B cell (primary cell): Measurements from ENCODE around the gene TLX1. TPM values are rescaled to one million over a fixed set of nuclear protein-coding genes. Genes with fewer than 3 reads are reported as not detected.

ENCODE experiments used
- ATAC-seq: fragments of 200-7000 bp; cut with Tn5 transposase; one replicate; pipeline ENCODE4 v1.10.0; 2021; ENCODE audit warnings: low read depth, mild to moderate bottlenecking, moderate number of reproducible peaks, moderate library complexity
- CTCF ChIA-PET: fragments of 350-600 bp; sonication (Branson Sonifier 250); formaldehyde crosslinking; loops from one replicate; lab custom pipeline; 2021; ENCODE audit warnings: antibody characterized with exemption, inconsistent platforms; lab: Charles Lee
- POLR2A ChIA-PET: fragments of 350-600 bp; sonication (Branson Sonifier 250); formaldehyde crosslinking; loops from one replicate; lab custom pipeline; 2021; ENCODE audit warnings: antibody characterized with exemption; lab: Charles Lee
- DNase-seq: peaks from one replicate; pipeline ENCODE4 v3.0.0; 2013
- H2AFZ ChIP-seq: 2 replicates; pipeline ENCODE4 v1.6.1; 2012; ENCODE audit warnings: mild to moderate bottlenecking, low read depth, low read length; ENCODE audit not compliant: insufficient read depth, poor library complexity, severe bottlenecking
- H3K27ac ChIP-seq, 2 donors: 1 replicate in 1 of 2; 2 replicates in 1 of 2; pipeline ENCODE4 v1.5.1; 2012 to 2013; ENCODE audit warnings: low read length in 2 of 2, mild to moderate bottlenecking in 2 of 2, moderate library complexity in 1 of 2
- H3K27me3 ChIP-seq, 4 experiments: fragments of 200-600 bp in 1 of 4; sonication (generic) in 1 of 4; replicated peaks in 1 of 4; 1 replicate in 2 of 4; 2 replicates in 2 of 4; pipeline versions ENCODE4 v1.6.1 to v1.7.0; 2013 to 2016; ENCODE audit warnings: low read length in 3 of 4, mild to moderate bottlenecking in 2 of 4, mixed read lengths in 1 of 4, moderate library complexity in 1 of 4; ENCODE audit not compliant: insufficient read depth in 4 of 4, control insufficient read depth in 3 of 4; ENCODE audit errors: control extremely low read depth in 1 of 4
- H3K36me3 ChIP-seq, 2 experiments: replicated peaks in 1 of 2; 1 replicate in 1 of 2; 2 replicates in 1 of 2; pipeline versions ENCODE4 v1.6.1 to v1.7.1; 2013; ENCODE audit warnings: low read length in 1 of 2; ENCODE audit not compliant: insufficient read depth in 2 of 2, control insufficient read depth in 1 of 2; ENCODE audit errors: control extremely low read depth in 1 of 2, extremely low read depth in 1 of 2
- H3K4me1 ChIP-seq, 2 donors: fragments of 200-600 bp in 1 of 2; sonication (generic) in 1 of 2; 1 replicate in 1 of 2; 2 replicates in 1 of 2; pipeline versions ENCODE4 v1.5.1 to v1.6.1; 2013 to 2017; ENCODE audit warnings: low read length in 2 of 2; ENCODE audit not compliant: control insufficient read depth in 2 of 2, insufficient read depth in 2 of 2
- H3K4me2 ChIP-seq: replicated peaks from 2 replicates; pipeline ENCODE3; 2012; ENCODE audit warnings: mild to moderate bottlenecking, low read depth, low read length; ENCODE audit not compliant: poor library complexity, severe bottlenecking
- H3K4me3 ChIP-seq, 5 experiments: fragments of 200-600 bp in 1 of 5; sonication (generic) in 1 of 5; 1 replicate in 3 of 5; 2 replicates in 2 of 5; pipeline versions ENCODE4 v1.5.1 to v1.7.0; 2011 to 2016; ENCODE audit warnings: low read length in 4 of 5, mild to moderate bottlenecking in 4 of 5, low read depth in 2 of 5, control low read depth in 1 of 5, moderate library complexity in 1 of 5; ENCODE audit not compliant: insufficient read depth in 1 of 5; ENCODE audit errors: control extremely low read depth in 1 of 5, extremely low read depth in 1 of 5
- H3K79me2 ChIP-seq: fragments of 200-600 bp; sonication (generic); one replicate; pipeline ENCODE4 v1.6.0; 2016; ENCODE audit warnings: low read length; ENCODE audit not compliant: control insufficient read depth, insufficient read depth
- H3K9ac ChIP-seq: fragments of 200-600 bp; sonication (generic); 2 replicates; pipeline ENCODE4 v1.6.1; 2017; ENCODE audit warnings: mild to moderate bottlenecking, low read length, moderate library complexity
- H3K9me3 ChIP-seq, 3 donors: one replicate each; pipeline versions ENCODE4 v1.6.1 to v1.7.1; 2013; ENCODE audit warnings: low read length in 2 of 3; ENCODE audit not compliant: control insufficient read depth in 2 of 3, insufficient read depth in 1 of 3; ENCODE audit errors: control extremely low read depth in 1 of 3
- H4K20me1 ChIP-seq: 2 replicates; pipeline ENCODE4 v1.6.0; 2012; ENCODE audit warnings: mild to moderate bottlenecking, low read length; ENCODE audit not compliant: insufficient read depth, control insufficient read depth, poor library complexity, severe bottlenecking
- H3K27ac Mint-ChIP-seq: one replicate; pipeline ENCODE4 v1.8.0; 2021; ENCODE audit warnings: mixed read lengths
- H3K27me3 Mint-ChIP-seq: one replicate; pipeline ENCODE4 v1.8.0; 2021; ENCODE audit warnings: mixed read lengths
- H3K4me1 Mint-ChIP-seq: one replicate; pipeline ENCODE4 v1.8.0; 2021; ENCODE audit warnings: mixed read lengths
- H3K4me3 Mint-ChIP-seq: one replicate; pipeline ENCODE4 v1.8.0; 2021; ENCODE audit warnings: mixed read lengths
- H3K9me3 Mint-ChIP-seq: one replicate; pipeline ENCODE4 v1.8.0; 2022; ENCODE audit warnings: mixed read lengths; ENCODE audit not compliant: insufficient read depth
- CTCF ChIP-seq: fragments of 200-600 bp; IDR thresholded peaks from one replicate; pipeline ENCODE4 v1.8.0; 2022; ENCODE audit warnings: antibody characterized with exemption, mild to moderate bottlenecking
- EZH2 ChIP-seq: IDR thresholded peaks from 2 replicates; pipeline ENCODE4 v1.6.1; 2012; ENCODE audit warnings: borderline replicate concordance, low read depth, mild to moderate bottlenecking, moderate library complexity, low read length; ENCODE audit not compliant: insufficient read depth, poor library complexity, severe bottlenecking
- WGBS: methylation state at CpG from one replicate; pipeline ENCODE4 v1.1.5; 2013; ENCODE audit warnings: missing lambda C conversion rate; ENCODE audit not compliant: insufficient coverage; 5-methylcytosine and 5-hydroxymethylcytosine counted together
- intact Hi-C: fragments of 100-400 bp; cut with micrococcal nuclease; formaldehyde crosslinking; loops from one replicate; pipeline ENCODE4 v1.10.0; 2022
- polyA plus RNA-seq: library from polyadenylated mRNA; depleted of rRNA; stranded (reverse); fragments of >200 nt; gene quantifications from 2 replicates; pipeline ENCODE4 v1.2.3, GENCODE V29; 2012
- total RNA-seq, 2 donors: library from RNA; stranded (reverse); fragments of 120-200 nt in 1 of 2; gene quantifications; 1 replicate in 1 of 2; 2 replicates in 1 of 2; pipeline versions ENCODE4 v1.2.3 to v1.2.4, GENCODE V29; 2013 to 2022

TLX1 gene
- total and polyA plus RNA-seq, 2 donors (not counting 1 experiment from before 2014, with no cell fraction given), result not detected

DNA sequence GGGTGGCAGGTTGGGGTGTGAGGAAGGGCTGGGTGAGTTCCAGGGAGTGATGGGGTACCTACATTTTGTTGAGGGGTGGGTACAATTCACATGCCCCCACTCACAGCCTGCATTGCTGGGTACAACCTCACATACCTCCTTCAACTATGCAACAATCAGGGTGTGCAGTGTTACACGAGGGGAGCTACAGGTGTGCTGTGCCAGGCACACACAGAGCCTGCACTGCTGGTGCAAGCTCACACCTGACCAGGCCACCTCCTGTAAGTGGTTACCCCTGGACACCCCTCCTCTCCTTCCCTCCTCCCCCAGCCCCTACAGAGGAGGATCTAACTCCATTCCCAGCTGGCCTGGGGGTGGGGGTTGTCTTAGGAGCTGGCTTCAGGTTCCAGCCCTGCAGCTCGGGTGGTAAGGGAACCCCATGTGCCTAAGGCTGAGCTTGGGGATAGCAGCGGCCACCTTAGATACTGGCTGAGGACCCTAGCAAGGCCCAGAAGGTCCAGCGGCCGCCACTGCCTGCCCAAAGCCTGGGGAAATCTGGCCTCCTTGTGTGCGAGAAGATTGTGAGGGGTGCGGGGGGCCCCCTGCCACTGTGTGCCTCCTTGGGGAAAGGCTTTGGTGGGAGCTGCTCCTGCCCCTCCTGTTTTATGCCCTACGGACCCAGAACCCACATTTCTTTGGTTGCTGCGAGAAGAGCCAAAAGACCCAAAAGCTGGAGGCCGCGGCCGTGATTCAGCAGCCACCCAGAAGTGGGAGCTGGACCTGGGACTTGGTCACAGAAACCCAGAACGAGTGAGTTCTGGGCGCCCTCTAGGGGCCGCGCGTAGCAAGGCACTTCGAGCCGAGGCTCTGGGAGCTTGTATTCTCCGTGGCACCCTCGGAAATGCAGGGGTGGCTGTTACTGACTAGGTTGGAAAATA lies 10.8 kb downstream of the TLX1 start:
- peak overlapping the region; percentile 34 for H3K4me2 ChIP-seq
- peaks cover 34 to 46% of the 10 kb centered on the region in 2 donors for H3K4me1 ChIP-seq
- no peak overlapping the region for H3K27ac ChIP-seq
- no peak overlapping the region for H3K27ac Mint-ChIP-seq
- H3K36me3 ChIP-seq, result no peaks in the 10 kb centered on the region
- intact Hi-C loops, result loop anchor here (1.0 kb wide), 3 partner anchors 47 to 101 kb away; no protein-coding TSS in a partner anchor
- no peaks in the 10 kb centered on the region for H3K9me3 Mint-ChIP-seq
- no peak overlapping the region for H2AFZ ChIP-seq
- no peaks in the 10 kb centered on the region for H4K20me1 ChIP-seq
- H3K9ac ChIP-seq, result no peak overlapping the region
- ATAC-seq (peak; percentile 88), DNase-seq (peak; percentile 88)
- peaks cover 0 to 92% (median 68%) of the 10 kb centered on the region in 4 experiments for H3K27me3 ChIP-seq
- peaks cover 0 to 15% (median 0%) of the 10 kb centered on the region in 3 donors for H3K9me3 ChIP-seq
- H3K79me2 ChIP-seq, result no peaks in the 10 kb centered on the region
- POLR2A ChIA-PET, result interaction anchor here (0.6 to 0.9 kb wide), 3 partner anchors 28 to 82 kb away, joined by 3 to 6 read pairs (median 3); partner anchors contain the start of gene KAZALD1
- WGBS, result 5% methylated on average over 17 of the region's 21 CpGs
- H3K27me3 Mint-ChIP-seq, result peaks cover 73% of the 10 kb centered on the region
- H3K4me1 Mint-ChIP-seq, result peaks cover 24% of the 10 kb centered on the region
- no peak overlapping the region for H3K4me3 Mint-ChIP-seq
- CTCF ChIA-PET, result interaction anchor here (0.6 to 7.7 kb wide), 46 partner anchors 8 to 803 kb away, joined by 3 to 347 read pairs (median 4); partner anchors contain the start of genes KAZALD1, PDZD7, SFXN3 and TLX1
- TF ChIP-seq CTCF (peak; percentile 98), EZH2 (no peak)
- H3K4me3 ChIP-seq, result no peak overlapping the region
